Activated B cell treated with CpG ODN at 0.5 μM for 24 hours (primary cell): ENCODE results near the gene MED12L. TPM values are rescaled to one million over a fixed set of nuclear protein-coding genes. Genes with fewer than 3 reads are reported as not detected.

Source experiments
- ATAC-seq: fragments of 200-7000 bp; cut with Tn5 transposase; one replicate; pipeline ENCODE4 v1.10.0; 2021; ENCODE audit warnings: low read depth, mild to moderate bottlenecking, moderate library complexity
- CTCF ChIA-PET: fragments of 350-600 bp; sonication (Branson Sonifier 250); formaldehyde crosslinking; loops from one replicate; lab custom pipeline; 2021; ENCODE audit warnings: antibody characterized with exemption; lab: Charles Lee
- POLR2A ChIA-PET: fragments of 350-600 bp; sonication (Branson Sonifier 250); formaldehyde crosslinking; loops from one replicate; lab custom pipeline; 2021; ENCODE audit warnings: antibody characterized with exemption; lab: Charles Lee
- DNase-seq: peaks from one replicate; pipeline ENCODE4 v3.0.0; 2022
- H3K27ac Mint-ChIP-seq: one replicate; pipeline ENCODE4 v1.8.0; 2020; ENCODE audit warnings: mixed read lengths
- H3K27me3 Mint-ChIP-seq: one replicate; pipeline ENCODE4 v1.8.0; 2021; ENCODE audit warnings: mixed read lengths
- H3K36me3 Mint-ChIP-seq: one replicate; pipeline ENCODE4 v1.8.0; 2021; ENCODE audit warnings: low read depth, mixed read lengths
- H3K4me1 Mint-ChIP-seq: one replicate; pipeline ENCODE4 v1.8.0; 2021; ENCODE audit warnings: mixed read lengths
- H3K4me3 Mint-ChIP-seq: one replicate; pipeline ENCODE4 v1.8.0; 2020; ENCODE audit warnings: mild to moderate bottlenecking, mixed read lengths
- H3K9me3 Mint-ChIP-seq: one replicate; pipeline ENCODE4 v1.8.0; 2020; ENCODE audit warnings: mixed read lengths
- intact Hi-C: fragments of 100-400 bp; cut with micrococcal nuclease; formaldehyde crosslinking; loops from one replicate; pipeline ENCODE4 v1.15.1; 2024
- total RNA-seq: library from RNA; stranded (reverse); gene quantifications from 2 replicates; pipeline ENCODE4 v1.2.3, GENCODE V29; 2022
- TF ChIP-seq, protein P1 (sequence below): fragments of 200-600 bp; IDR thresholded peaks from one replicate; pipeline ENCODE4 v1.8.0; 2022; ENCODE audit warnings: antibody characterized with exemption, mild to moderate bottlenecking

Gene MED12L
- total RNA-seq, 1 donor from 2014 or later: 1.5 TPM

GRCh38 chr3:151440940-151441339, 355.5 kb downstream of the MED12L start:
- ChIA-PET CTCF (interaction anchor here (0.8 to 5.3 kb wide), 6 partner anchors 9 to 478 kb away, joined by 3 to 41 read pairs (median 12); no protein-coding TSS in a partner anchor), POLR2A (no interaction called here)
- intact Hi-C loops: loop anchor here (1.0 kb wide), 1 partner anchor 1083 kb away; no protein-coding TSS in a partner anchor
- Mint-ChIP-seq H3K4me3 (no peak overlapping the region), H3K9me3 (no peaks in the 10 kb centered on the region), H3K4me1 (no peaks in the 10 kb centered on the region), H3K27me3 (no peaks in the 10 kb centered on the region), H3K36me3 (no peaks in the 10 kb centered on the region), H3K27ac (no peak overlapping the region)
- DNase-seq: no peak
- ATAC-seq: no peak
- TF ChIP-seq, protein P1, sequence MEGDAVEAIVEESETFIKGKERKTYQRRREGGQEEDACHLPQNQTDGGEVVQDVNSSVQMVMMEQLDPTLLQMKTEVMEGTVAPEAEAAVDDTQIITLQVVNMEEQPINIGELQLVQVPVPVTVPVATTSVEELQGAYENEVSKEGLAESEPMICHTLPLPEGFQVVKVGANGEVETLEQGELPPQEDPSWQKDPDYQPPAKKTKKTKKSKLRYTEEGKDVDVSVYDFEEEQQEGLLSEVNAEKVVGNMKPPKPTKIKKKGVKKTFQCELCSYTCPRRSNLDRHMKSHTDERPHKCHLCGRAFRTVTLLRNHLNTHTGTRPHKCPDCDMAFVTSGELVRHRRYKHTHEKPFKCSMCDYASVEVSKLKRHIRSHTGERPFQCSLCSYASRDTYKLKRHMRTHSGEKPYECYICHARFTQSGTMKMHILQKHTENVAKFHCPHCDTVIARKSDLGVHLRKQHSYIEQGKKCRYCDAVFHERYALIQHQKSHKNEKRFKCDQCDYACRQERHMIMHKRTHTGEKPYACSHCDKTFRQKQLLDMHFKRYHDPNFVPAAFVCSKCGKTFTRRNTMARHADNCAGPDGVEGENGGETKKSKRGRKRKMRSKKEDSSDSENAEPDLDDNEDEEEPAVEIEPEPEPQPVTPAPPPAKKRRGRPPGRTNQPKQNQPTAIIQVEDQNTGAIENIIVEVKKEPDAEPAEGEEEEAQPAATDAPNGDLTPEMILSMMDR: no peak

GRCh38 chr3:151443583-151443982, 358.1 kb downstream of the MED12L start:
- no peak for DNase-seq
- H3K27me3 Mint-ChIP-seq: peaks cover 4% of the 10 kb centered on the region
- no peak overlapping the region for H3K27ac Mint-ChIP-seq
- no peaks in the 10 kb centered on the region for H3K36me3 Mint-ChIP-seq
- H3K4me3 Mint-ChIP-seq: no peak overlapping the region
- POLR2A ChIA-PET: no interaction called here
- ATAC-seq: no peak
- H3K4me1 Mint-ChIP-seq: no peaks in the 10 kb centered on the region
- TF ChIP-seq, protein P1: no peak
- intact Hi-C loops: no loop called here
- CTCF ChIA-PET: interaction anchor here (0.9 kb wide), 1 partner anchor 395 kb away, joined by 5 read pairs; no protein-coding TSS in a partner anchor
- H3K9me3 Mint-ChIP-seq: no peaks in the 10 kb centered on the region

DNA sequence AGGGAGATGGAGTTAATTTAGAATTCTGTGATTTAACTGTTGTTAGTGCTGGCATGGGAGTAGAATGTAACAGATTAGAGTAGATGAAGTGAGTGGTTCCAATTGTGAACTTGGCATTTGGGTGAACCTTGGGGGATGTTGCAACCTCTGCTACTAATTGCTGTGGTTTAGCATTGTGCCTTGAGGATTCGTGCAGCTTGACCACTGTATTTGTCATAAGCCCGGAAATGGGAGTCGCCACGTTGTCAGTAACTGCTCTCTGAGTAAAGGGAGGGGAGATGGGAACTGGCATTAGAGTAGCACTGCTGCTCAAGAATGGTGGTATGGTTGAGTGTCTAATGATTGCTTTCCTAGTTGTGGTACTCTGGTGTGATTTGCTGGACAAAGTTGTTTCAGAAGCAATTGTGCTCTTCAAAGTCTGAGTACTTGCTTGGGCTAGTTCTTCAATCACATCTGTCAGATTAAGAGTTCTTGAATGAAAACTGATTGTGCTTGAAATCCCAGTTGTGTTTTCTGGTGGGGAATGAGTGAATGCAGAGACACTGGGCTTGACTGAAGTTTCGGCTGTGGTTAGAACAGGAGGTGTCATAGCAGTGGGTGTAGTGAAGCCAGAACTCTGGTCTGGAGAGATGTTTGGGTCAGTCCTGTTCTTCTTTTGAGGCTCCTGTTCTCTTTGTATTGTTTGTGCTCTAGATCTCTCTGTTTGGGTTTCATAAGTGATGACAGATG, 360.0 kb downstream of the MED12L start:
- POLR2A ChIA-PET: no interaction called here
- Mint-ChIP-seq H3K27me3 (peaks cover 4% of the 10 kb centered on the region), H3K4me1 (no peaks in the 10 kb centered on the region), H3K36me3 (no peaks in the 10 kb centered on the region), H3K27ac (no peak overlapping the region), H3K4me3 (no peak overlapping the region), H3K9me3 (no peaks in the 10 kb centered on the region)
- CTCF ChIA-PET: no interaction called here
- no peak for ATAC-seq
- TF ChIP-seq, protein P1: no peak
- DNase-seq: no peak
- intact Hi-C loops: no loop called here

GRCh38 chr3:151446002-151446340, 360.5 kb downstream of the MED12L start:
- H3K4me3 Mint-ChIP-seq: no peak overlapping the region
- ATAC-seq (no peak), DNase-seq (no peak)
- H3K36me3 Mint-ChIP-seq: no peaks in the 10 kb centered on the region
- ChIA-PET POLR2A (no interaction called here), CTCF (no interaction called here)
- TF ChIP-seq, protein P1: no peak
- intact Hi-C loops: no loop called here
- H3K9me3 Mint-ChIP-seq: no peaks in the 10 kb centered on the region
- no peaks in the 10 kb centered on the region for H3K4me1 Mint-ChIP-seq
- H3K27me3 Mint-ChIP-seq: peaks cover 4% of the 10 kb centered on the region
- no peak overlapping the region for H3K27ac Mint-ChIP-seq

GRCh38 chr3:151452368-151452767, 366.9 kb downstream of the MED12L start:
- intact Hi-C loops: no loop called here
- ChIA-PET POLR2A (no interaction called here), CTCF (no interaction called here)
- Mint-ChIP-seq H3K4me1 (no peaks in the 10 kb centered on the region), H3K9me3 (no peaks in the 10 kb centered on the region), H3K27ac (no peak overlapping the region), H3K36me3 (no peaks in the 10 kb centered on the region), H3K4me3 (no peak overlapping the region), H3K27me3 (no peaks in the 10 kb centered on the region)
- ATAC-seq (no peak), DNase-seq (no peak)
- TF ChIP-seq, protein P1: no peak
